Measurements from ENCODE around the gene CLEC4G.

CLEC4G gene

GRCh38 chr19:7725791-7726190, 6.1 kb downstream of the CLEC4G start:
- TF ChIP-seq EZH2phosphoT487 (IDR thresholded peaks at IDR 0.05; ENCODE audit: low read length): no peak
- TF ChIP-seq CTCF (IDR thresholded peaks at IDR 0.05; ENCODE audit: low read length): no peak
- no peak for TF ChIP-seq EZH2 (optimal IDR thresholded peaks at IDR 0.05; ENCODE audit: low read depth, low read length)
- Histone ChIP-seq H3K79me2 (ENCODE audit: low read length) (no peaks in the 10 kb centered on the region), H3K27me3 (replicated peaks; ENCODE audit: insufficient read depth, low read length) (peaks cover 92% of the 10 kb centered on the region), H3K36me3 (replicated peaks; ENCODE audit: insufficient read depth, low read length) (no peaks in the 10 kb centered on the region), H2AFZ (ENCODE audit: low read length) (no peak overlapping the region), H3K4me2 (ENCODE audit: low read depth, low read length) (no peak overlapping the region), H3F3A (ENCODE audit: insufficient read depth, low read length) (no peaks in the 10 kb centered on the region), H3K4me1 (ENCODE audit: low read length) (no peaks in the 10 kb centered on the region), H3K9ac (ENCODE audit: low read length) (no peak overlapping the region), H4K20me1 (ENCODE audit: insufficient read depth, low read length) (no peaks in the 10 kb centered on the region), H3K9me3 (replicated peaks; ENCODE audit: insufficient read depth, low read length) (no peaks in the 10 kb centered on the region), H3K27ac (ENCODE audit: low read length) (no peak overlapping the region), H3K9me2 (replicated peaks; ENCODE audit: insufficient read depth, low read length) (no peaks in the 10 kb centered on the region), H3K4me3 (ENCODE audit: low read length) (no peak overlapping the region)
- no peak for DNase-seq

- Histone ChIP-seq H3K79me2 (ENCODE audit: low read length) (no peaks in the 10 kb centered on the region), H4K20me1 (ENCODE audit: insufficient read depth, low read length) (no peaks in the 10 kb centered on the region), H3K9ac (ENCODE audit: low read length) (no peak overlapping the region), H3K27me3 (replicated peaks; ENCODE audit: insufficient read depth, low read length) (peaks cover 87% of the 10 kb centered on the region), H3K36me3 (replicated peaks; ENCODE audit: insufficient read depth, low read length) (no peaks in the 10 kb centered on the region), H3K27ac (ENCODE audit: low read length) (no peak overlapping the region), H3F3A (ENCODE audit: insufficient read depth, low read length) (no peaks in the 10 kb centered on the region), H3K9me2 (replicated peaks; ENCODE audit: insufficient read depth, low read length) (no peaks in the 10 kb centered on the region), H3K9me3 (replicated peaks; ENCODE audit: insufficient read depth, low read length) (no peaks in the 10 kb centered on the region), H3K4me1 (ENCODE audit: low read length) (no peaks in the 10 kb centered on the region), H3K4me2 (ENCODE audit: low read depth, low read length) (no peak overlapping the region), H2AFZ (ENCODE audit: low read length) (no peak overlapping the region), H3K4me3 (ENCODE audit: low read length) (no peak overlapping the region)
- DNase-seq: no peak
- TF ChIP-seq EZH2 (optimal IDR thresholded peaks at IDR 0.05; ENCODE audit: low read depth, low read length) (no peak), CTCF (IDR thresholded peaks at IDR 0.05; ENCODE audit: low read length) (no peak), EZH2phosphoT487 (IDR thresholded peaks at IDR 0.05; ENCODE audit: low read length) (no peak)
Observed at GRCh38 chr19:7722231-7722651, 9.7 kb downstream of the CLEC4G start.

GRCh38 chr19:7720351-7720750, 11.6 kb downstream of the CLEC4G start:
- TF ChIP-seq EZH2 (optimal IDR thresholded peaks at IDR 0.05; ENCODE audit: low read depth, low read length) (no peak), EZH2phosphoT487 (IDR thresholded peaks at IDR 0.05; ENCODE audit: low read length) (no peak), CTCF (IDR thresholded peaks at IDR 0.05; ENCODE audit: low read length) (no peak)
- H4K20me1 ChIP-seq (ENCODE audit: insufficient read depth, low read length): no peaks in the 10 kb centered on the region
- H3K9ac ChIP-seq (ENCODE audit: low read length): no peak overlapping the region
- H3K4me2 ChIP-seq (ENCODE audit: low read depth, low read length): no peak overlapping the region
- no peaks in the 10 kb centered on the region for H3K9me3 ChIP-seq (replicated peaks; ENCODE audit: insufficient read depth, low read length)
- H3K36me3 ChIP-seq (replicated peaks; ENCODE audit: insufficient read depth, low read length): no peaks in the 10 kb centered on the region
- peaks cover 88% of the 10 kb centered on the region for H3K27me3 ChIP-seq (replicated peaks; ENCODE audit: insufficient read depth, low read length)
- no peak overlapping the region for H3K27ac ChIP-seq (ENCODE audit: low read length)
- H3K4me3 ChIP-seq (ENCODE audit: low read length): no peak overlapping the region
- no peaks in the 10 kb centered on the region for H3F3A ChIP-seq (ENCODE audit: insufficient read depth, low read length)
- H3K9me2 ChIP-seq (replicated peaks; ENCODE audit: insufficient read depth, low read length): no peaks in the 10 kb centered on the region
- H2AFZ ChIP-seq (ENCODE audit: low read length): no peak overlapping the region
- no peak for DNase-seq
- no peaks in the 10 kb centered on the region for H3K4me1 ChIP-seq (ENCODE audit: low read length)
- H3K79me2 ChIP-seq (ENCODE audit: low read length): no peaks in the 10 kb centered on the region
